ENCODE data around the gene IGSF3. TPM values are rescaled to one million over a fixed set of nuclear protein-coding genes. Genes with fewer than 3 reads are reported as not detected.

The IGSF3 gene
- total and polyA plus RNA-seq, 9 donors: 0.38 to 2.1 (median 1.0) TPM

DNA sequence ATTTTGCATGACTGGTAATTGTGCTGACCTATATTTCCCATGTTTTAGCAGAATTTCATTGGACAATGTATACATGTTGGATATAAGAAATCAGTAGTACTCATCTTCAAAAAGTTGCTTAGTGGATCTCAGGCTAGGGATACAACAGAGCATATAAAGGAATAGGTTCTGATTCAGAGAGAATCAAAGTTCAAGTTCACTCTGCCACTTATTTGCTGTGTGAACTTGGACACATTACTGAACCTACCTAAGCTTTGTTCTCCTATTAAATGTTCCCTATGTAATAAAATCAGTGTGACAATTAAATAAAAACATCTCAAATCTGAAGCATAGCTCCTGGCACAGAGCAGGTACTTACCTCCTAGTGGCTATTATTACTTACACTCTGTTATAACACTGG is 106.0 kb downstream of the IGSF3 start:
- no peaks in the 10 kb centered on the region for H3K27me3 ChIP-seq
- DNase-seq: no peak
- no peak overlapping the region for H3K27ac ChIP-seq
- TF ChIP-seq, protein P1, sequence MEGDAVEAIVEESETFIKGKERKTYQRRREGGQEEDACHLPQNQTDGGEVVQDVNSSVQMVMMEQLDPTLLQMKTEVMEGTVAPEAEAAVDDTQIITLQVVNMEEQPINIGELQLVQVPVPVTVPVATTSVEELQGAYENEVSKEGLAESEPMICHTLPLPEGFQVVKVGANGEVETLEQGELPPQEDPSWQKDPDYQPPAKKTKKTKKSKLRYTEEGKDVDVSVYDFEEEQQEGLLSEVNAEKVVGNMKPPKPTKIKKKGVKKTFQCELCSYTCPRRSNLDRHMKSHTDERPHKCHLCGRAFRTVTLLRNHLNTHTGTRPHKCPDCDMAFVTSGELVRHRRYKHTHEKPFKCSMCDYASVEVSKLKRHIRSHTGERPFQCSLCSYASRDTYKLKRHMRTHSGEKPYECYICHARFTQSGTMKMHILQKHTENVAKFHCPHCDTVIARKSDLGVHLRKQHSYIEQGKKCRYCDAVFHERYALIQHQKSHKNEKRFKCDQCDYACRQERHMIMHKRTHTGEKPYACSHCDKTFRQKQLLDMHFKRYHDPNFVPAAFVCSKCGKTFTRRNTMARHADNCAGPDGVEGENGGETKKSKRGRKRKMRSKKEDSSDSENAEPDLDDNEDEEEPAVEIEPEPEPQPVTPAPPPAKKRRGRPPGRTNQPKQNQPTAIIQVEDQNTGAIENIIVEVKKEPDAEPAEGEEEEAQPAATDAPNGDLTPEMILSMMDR (IDR thresholded peaks at IDR 0.05): no peak
- TF ChIP-seq POLR2A (IDR thresholded peaks at IDR 0.05) (no peak), EP300 (IDR thresholded peaks at IDR 0.05) (no peak)
- intact Hi-C loops (cut with DNase I): no loop called here
- H3K9me3 ChIP-seq: no peaks in the 10 kb centered on the region
- H3K4me1 ChIP-seq (ENCODE audit: insufficient read depth): no peaks in the 10 kb centered on the region
- H3K36me3 ChIP-seq: no peaks in the 10 kb centered on the region
- H3K4me3 ChIP-seq: no peak overlapping the region

DNA sequence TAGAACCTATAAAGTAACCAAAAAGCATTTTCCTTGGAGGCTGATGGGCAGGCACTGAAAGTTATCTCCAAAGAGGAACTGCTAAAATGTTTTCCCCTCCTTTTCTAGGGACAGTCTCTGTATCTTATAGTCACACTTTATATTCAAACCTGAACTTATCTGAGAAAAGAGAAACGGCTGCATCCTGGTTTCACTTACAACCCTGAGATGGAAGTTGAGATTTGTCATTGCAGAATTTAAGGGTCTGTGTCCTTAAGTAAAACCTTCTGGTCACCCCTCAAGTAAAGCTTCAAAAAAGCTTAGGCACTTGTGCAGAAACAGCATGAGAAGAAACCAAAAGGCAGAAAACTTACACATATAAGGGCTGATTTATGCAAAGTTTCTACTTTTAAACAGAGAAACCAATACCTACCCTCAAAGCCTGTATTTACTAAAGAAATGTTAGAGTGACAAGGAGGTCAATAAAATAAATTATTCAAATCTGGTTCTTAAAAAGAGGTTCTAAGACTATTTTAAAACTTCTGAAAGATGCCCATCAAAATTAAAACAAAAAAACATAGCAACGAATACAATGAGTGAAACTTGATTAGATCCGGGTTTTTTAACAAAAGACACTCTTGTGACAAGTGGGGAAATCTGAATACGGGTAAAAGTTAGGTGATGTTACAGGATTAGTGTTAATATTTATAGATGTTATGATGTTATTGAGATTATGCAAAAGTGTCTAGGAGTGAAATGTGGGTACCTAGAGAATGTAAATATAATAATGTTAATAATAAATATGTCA is 106.6 kb downstream of the IGSF3 start:
- no peak overlapping the region for H3K4me3 ChIP-seq
- intact Hi-C loops (cut with DNase I): no loop called here

DNA sequence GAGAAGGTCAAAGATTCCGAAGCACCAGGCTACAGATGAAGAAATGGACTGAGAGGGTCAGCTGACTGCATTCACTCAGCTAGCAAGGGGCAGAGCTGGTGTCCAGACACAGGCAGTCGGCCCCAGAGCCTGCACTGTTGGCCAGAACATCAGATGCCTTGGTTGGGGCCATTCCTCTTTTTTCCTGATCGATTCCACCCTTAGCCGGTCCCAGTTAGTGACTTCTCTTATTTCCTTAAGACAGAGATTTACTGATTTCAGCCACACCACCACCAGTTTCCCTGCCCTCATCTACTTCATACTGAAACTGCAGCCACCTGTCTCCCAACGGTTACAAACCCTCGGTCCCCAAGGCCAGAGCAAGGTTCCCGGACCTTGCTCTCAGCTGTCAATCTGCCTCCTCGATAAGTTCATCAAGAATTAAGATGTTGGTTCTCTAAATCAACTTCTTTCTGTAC is 108.2 kb downstream of the IGSF3 start:
- intact Hi-C loops (cut with DNase I): no loop called here
- 86 to 92% (median 88%) methylated on average over 8 of the region's 8 CpGs for WGBS, 3 donors
- TF ChIP-seq POLR2A (IDR thresholded peaks at IDR 0.05): no peak
- TF ChIP-seq EP300 (IDR thresholded peaks at IDR 0.05): no peak
- TF ChIP-seq, protein P1 (IDR thresholded peaks at IDR 0.05): no peak
- no peaks in the 10 kb centered on the region for H3K9me3 ChIP-seq
- no peak for DNase-seq
- H3K27me3 ChIP-seq: no peaks in the 10 kb centered on the region
- H3K4me3 ChIP-seq: no peak overlapping the region
- no peaks in the 10 kb centered on the region for H3K36me3 ChIP-seq
- H3K27ac ChIP-seq: no peak overlapping the region
- no peaks in the 10 kb centered on the region for H3K4me1 ChIP-seq (ENCODE audit: insufficient read depth)

More for the DNA sequence above, 106.6 kb downstream of the IGSF3 start:
- Histone ChIP-seq H3K36me3 (no peaks in the 10 kb centered on the region), H3K9me3 (no peaks in the 10 kb centered on the region), H3K27me3 (no peaks in the 10 kb centered on the region), H3K27ac (no peak overlapping the region), H3K4me1 (ENCODE audit: insufficient read depth) (no peaks in the 10 kb centered on the region)
- WGBS, 3 donors: 82 to 84% (median 83%) methylated on average over 4 of the region's 4 CpGs
- TF ChIP-seq EP300 (IDR thresholded peaks at IDR 0.05) (no peak), POLR2A (IDR thresholded peaks at IDR 0.05) (no peak)
- DNase-seq: no peak

DNA sequence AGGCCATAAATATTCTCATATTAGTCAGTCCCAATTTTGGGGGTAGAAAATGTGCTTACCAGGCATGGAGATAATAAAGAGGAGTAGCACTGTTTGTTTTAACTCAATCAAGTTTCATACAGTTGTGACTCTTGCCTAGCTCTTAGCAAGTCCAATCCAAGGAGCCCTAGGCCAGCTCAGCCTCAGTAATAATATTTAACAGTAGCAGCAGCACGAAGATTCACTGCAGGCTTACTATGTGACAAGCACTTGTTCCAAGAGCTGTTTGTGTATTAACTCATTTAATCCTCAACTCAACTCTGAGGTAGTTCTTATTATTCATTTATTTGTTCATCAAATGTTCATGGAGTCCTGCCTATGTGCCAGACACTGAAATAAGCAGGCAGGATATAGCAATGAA is 109.0 kb downstream of the IGSF3 start:
- Histone ChIP-seq H3K36me3 (no peaks in the 10 kb centered on the region), H3K4me1 (ENCODE audit: insufficient read depth) (no peaks in the 10 kb centered on the region), H3K27ac (no peak overlapping the region), H3K27me3 (no peaks in the 10 kb centered on the region), H3K4me3 (no peak overlapping the region), H3K9me3 (no peaks in the 10 kb centered on the region)
- WGBS, 3 donors: 74 to 90% (median 85%) methylated on average over 1 of the region's 1 CpG
- no peak for DNase-seq
- intact Hi-C loops (cut with DNase I): no loop called here
- TF ChIP-seq EP300 (IDR thresholded peaks at IDR 0.05) (no peak), POLR2A (IDR thresholded peaks at IDR 0.05) (no peak)
- TF ChIP-seq, protein P1 (IDR thresholded peaks at IDR 0.05): no peak

DNA sequence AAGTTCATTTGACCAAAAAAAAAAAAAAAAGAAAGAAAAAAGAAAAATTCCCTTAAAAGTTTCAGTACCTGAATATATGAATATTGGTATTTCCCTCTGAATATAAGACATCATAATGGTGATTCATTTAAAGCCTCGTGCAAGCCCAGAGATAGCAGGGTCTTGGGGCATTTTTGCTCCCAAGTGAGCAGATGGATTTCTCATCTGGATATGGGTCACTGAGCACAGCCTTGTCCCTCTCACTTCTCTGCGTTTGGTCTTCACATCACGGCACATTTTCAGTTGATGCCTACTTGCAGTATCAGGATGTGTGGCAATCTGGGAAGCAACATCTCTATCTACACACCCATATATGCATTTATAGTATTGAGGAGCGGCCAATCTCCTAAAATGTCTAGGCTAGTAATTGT is 109.4 kb downstream of the IGSF3 start:
- H3K9me3 ChIP-seq: no peaks in the 10 kb centered on the region
- H3K4me3 ChIP-seq: no peak overlapping the region
- no peaks in the 10 kb centered on the region for H3K36me3 ChIP-seq
- no peak for DNase-seq
- 88 to 92% (median 92%) methylated on average over 4 of the region's 4 CpGs for WGBS, 3 donors
- intact Hi-C loops (cut with DNase I): no loop called here
- H3K27ac ChIP-seq: no peak overlapping the region
- no peaks in the 10 kb centered on the region for H3K4me1 ChIP-seq (ENCODE audit: insufficient read depth)
- H3K27me3 ChIP-seq: no peaks in the 10 kb centered on the region
- TF ChIP-seq, protein P1 (IDR thresholded peaks at IDR 0.05): no peak
- no peak for TF ChIP-seq POLR2A (IDR thresholded peaks at IDR 0.05)
- TF ChIP-seq EP300 (IDR thresholded peaks at IDR 0.05): no peak
